HG03095 (cell line): Measurements from ENCODE around the gene TUT1.
"Not testable (repeated sequence)": the region's sequence is repeated elsewhere in the genome, so short reads cannot be mapped to it uniquely, and the experiment has no call there.

Experiments
- ATAC-seq: cut with Tn5 transposase; IDR thresholded peaks from one replicate; pipeline ENCODE4 v1.9.1; 2021; ENCODE audit warnings: moderate library complexity; ENCODE audit not compliant: unreplicated experiment

TUT1 gene

DNA sequence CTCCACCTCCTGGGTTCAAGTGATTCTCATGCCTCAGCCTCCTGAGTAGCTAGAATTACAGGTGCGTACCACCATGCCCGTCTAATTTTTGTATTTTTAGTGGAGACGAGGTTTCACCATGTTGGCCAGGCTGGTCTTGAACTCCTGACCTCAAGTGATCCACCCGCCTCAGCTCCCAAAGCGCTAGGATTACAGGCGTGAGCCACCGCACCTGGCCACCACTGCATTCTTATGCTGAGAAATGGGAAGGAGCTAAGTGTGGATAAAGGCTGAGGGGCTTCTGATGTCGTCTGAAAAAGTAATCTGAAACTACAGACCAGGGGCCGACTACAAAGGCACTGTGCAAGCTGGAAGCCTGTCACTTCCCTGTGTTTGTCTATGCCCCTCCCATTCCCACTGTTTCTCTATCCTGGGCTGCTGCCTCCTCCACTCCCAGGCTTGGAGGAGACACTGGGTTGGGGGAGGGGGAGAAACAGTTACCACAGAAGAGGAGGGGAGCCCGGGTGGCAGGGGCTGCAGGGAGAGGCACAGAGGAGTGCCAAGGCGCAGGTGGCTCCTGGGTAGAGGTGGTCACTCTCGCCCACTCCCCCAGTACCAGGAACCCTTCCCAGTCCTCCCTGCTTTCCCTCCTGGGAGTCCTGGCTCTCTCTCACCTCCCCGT lies 13.3 kb upstream of the TUT1 start:
- ATAC-seq, result no peak

GRCh38 chr11:62603776-62604299 lies 12.5 kb upstream of the TUT1 start:
- ATAC-seq, result no peak

- ATAC-seq, result no peak
These were observed 11.7 kb upstream of the TUT1 start for GRCh38 chr11:62603072-62603408.

DNA sequence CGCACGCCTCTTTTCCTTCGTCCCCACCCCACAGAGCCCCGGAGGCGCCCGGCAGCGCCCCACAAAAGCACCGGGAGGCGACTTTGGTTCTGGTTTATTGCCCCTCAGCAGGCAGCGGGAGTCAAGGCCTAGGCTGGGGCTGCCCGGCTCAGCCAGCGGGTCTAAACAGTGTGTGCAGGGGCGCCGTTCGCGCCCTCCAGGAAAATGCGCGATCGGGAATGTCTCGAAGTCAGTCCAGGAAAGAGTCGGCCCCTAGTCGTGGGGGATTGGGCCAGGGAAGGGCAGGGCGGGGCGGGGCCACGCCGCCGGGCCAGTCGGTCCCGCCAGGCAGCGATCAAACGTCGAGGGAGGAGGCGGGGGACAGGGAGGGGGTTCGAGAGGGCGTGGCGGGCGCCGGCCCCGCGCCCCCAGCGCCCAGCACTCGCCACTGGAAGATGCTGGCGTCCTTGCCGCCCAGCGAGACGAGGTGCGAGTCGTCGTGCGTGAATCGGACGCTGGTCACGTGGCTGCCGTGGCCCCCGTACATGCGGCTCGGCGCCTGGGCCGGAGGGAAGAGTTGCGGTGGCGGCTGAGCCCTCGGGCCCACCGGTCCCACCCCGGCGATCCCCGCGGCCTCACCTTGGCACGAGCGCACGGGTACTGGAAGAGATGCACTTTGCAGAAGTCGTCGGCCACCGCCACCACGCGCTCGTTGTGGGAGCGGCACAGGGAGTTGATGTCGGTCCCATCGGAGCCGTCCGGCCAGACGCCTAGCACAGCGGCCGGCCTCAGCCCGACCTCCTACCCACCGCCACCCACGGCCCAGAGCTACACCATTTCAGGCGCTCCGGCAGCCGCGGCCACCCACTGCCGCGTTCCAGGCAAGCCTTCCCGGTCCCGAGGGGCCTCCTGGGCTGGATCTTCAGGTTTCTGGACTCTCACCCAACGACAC lies 11.1 kb upstream of the TUT1 start:
- no peak for ATAC-seq

DNA sequence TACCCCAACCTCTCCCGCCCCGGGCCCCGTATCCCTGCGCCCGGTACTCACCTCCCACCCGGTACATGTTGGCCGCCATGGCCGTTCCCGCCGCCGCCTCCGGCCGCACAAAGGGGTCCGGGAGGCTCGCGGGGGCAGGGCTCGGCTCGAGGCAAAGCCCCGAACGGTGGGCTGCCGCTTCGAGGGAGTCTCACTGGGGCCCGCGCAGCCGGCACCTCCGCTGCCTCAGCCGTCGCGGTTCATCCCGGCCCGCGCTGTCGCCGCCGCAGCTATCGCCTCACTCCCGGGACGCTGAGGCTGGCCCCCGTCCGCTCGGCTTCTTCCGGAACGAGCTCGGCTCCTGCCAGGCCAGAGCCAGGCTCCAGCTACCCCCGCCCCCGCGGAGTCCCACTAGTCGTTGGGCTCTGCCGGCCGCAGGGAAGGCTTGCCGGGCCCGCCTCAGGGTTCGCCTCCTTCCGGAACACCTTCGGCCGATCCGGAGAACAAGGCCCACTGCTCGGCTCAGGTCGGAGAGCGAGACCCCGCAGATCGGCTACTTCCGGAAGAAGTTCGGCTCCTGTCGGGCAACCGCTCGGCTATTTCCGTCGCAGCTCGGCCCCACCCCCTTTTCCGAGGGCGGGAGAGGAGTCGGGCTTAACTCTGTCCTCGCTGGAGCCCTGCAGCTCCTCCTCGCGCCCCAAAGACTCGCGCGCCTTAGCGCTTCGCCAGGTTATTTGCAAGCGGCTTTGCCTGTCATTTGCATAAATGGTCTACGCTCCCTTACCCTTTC lies 10.2 kb upstream of the TUT1 start, which contains the start of gene MTA2:
TSS of gene MTA2 (minus strand) at position 494 of the 769 bp plus-strand sequence. CDS start at position 79, 415 bp downstream.
- peak; percentile 65 for ATAC-seq

- ATAC-seq, result peak; percentile 4
These were observed 9.7 kb upstream of the TUT1 start for GRCh38 chr11:62601122-62601371.

DNA sequence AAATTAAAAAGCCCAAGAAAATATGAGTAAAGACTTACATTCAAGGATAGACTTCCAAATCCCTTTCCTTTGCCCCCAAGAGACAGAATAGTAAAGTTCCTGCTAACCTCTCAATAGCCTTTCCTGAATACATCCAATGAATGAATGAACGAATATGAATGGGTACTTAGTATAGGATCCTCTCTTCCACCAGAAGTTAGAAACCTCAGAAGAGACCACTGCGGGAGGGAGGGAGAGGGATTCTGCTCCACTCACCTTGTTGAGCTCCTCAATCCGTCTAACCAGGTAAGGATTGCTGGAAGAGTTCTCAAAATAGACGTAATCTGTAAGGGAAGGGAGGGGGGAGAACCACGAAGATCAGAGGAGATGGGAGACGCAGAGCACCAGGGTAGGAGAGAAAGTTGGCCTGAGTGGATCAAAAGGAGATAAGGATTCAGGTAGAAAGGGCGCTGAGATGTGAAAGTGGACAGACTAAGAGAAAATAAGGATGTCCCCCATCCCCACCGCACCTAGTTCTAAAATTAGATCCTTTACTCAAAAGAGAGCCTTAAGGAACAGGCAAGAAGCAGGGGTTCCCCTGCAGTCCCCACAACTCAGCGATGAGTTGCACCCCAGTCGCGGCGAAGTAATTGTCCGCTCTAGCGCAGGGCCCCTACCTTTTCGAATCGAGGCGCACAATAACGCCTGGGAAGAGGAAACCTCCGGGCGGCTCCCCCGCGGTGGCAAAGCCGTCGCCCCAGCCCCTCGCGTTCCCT lies 9.2 kb upstream of the TUT1 start:
- no peak for ATAC-seq

DNA sequence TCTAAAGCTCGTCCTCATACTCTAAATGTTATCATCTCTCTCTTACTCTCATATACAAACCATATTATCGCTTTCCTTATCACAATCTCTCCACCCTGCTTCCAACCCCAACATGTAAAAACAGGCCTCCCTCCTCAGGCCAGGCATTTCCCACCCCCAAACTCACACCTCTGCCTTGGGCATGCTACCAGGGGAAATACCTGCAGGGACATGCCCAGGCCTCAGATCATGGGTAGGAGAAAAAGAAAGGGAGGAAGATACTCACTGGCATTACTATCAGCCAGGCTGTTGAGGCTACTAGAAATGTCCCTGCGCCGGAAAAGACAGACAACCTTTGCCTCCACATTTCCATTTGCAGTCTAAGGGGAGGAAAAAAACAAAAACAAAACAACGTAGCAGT lies 8.6 kb upstream of the TUT1 start:
- ATAC-seq, result no peak

- ATAC-seq, result peak; percentile 50
These were observed 7.9 kb upstream of the TUT1 start for GRCh38 chr11:62599069-62599696.

- no peak for ATAC-seq
These were observed 3.8 kb upstream of the TUT1 start for GRCh38 chr11:62595124-62595523.

GRCh38 chr11:62593434-62594044 lies 2.2 kb upstream of the TUT1 start:
- no peak for ATAC-seq

DNA sequence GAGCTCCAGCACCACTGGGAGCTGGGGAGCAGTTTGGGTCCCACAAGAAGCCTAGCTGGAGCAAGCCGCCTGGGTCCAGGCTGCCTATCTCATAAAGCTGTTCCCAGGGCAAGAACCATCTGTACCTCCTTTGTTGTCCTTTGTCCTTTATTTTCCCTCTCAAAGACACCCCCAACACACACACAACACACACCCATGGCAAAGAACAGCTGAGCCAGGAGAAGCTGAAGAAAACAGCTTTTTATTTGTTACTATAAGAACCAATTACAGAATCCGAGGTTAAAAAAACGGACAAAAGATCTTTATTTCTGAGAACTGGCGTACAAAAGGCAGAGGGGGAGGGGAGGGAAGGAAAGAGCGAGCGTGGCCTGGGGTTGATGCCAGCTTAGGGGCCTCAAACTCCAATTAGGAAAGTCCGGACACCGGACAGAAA lies 1.7 kb upstream of the TUT1 start:
- ATAC-seq, result no peak

- ATAC-seq, result no peak
These were observed 958 bp upstream of the TUT1 start for GRCh38 chr11:62592146-62592815.

- no peak for ATAC-seq
These were observed 2.2 kb downstream of the TUT1 start for GRCh38 chr11:62588966-62589637.

GRCh38 chr11:62585356-62585755 lies 6.0 kb downstream of the TUT1 start:
- ATAC-seq, result not testable (repeated sequence)

DNA sequence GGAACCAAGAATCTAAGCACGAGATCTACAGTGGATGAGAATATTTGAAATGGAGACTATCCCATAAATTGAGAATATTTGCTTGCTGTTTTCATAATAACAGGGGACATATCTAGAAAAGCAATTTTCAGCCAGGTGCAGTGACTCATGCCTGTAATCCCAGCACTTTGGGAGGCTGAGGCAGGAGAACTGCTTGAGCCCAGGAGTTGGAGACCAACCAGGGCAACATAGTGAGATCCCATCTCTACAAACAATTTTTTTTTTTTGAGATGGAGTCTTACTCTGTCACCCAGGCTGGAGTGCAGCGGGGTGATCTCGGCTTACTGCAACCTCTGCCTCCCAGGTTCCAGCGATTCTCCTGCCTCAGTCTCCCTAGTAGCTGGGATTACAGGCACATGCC lies 9.6 kb downstream of the TUT1 start:
- not testable (repeated sequence) for ATAC-seq

DNA sequence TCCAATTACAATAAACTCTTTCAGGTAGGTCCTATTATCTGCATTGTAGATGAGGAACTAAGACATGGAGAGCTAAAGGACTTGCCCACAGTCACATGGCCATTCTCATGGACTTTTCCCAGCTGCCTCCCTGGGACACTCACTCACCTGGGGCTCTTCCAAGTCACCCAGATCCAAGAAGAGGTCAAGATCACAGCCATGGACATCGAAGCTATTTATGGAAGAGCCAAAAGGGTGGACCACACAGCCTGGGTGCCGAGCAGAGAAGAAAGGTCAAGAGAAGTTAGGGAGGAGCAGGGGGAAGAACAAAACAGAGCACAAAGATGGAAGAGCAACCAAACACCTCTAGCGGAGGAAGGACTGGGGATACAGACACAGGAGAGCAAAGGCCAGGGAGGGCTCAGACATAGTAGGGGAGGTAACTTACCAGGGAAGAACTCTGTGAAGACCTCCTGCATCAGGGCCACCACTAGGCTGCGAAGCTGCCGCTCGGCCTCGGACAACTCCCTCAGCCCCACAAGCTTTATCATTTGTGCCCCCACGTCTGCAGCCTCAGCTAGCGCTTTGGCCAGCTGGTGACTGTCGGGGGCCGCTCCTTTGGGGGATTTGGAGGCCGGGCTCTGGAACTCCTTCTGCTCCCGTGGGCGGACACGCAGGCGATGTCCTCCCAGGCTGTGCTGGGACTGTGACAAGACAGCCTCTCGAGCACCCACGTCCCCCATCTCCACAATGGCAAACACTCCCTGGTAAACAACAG lies 10.2 kb downstream of the TUT1 start:
- no peak for ATAC-seq

- ATAC-seq, result no peak
These were observed 12.1 kb downstream of the TUT1 start for GRCh38 chr11:62579252-62579651.
